Breast epithelium (tissue), 3 donors: ENCODE measurements around the gene AOPEP.

Experiments used
- POLR2A ChIP-seq: fragments of 450-650 bp; IDR thresholded peaks from one replicate; pipeline ENCODE4 v1.6.1; 2016; ENCODE audit warnings: antibody characterized with exemption, mild to moderate bottlenecking, moderate library complexity
- POLR2AphosphoS5 ChIP-seq, 3 donors: sonication (generic); formaldehyde crosslinking; IDR thresholded peaks; one replicate each; pipeline ENCODE4 v1.6.1; 2017; ENCODE audit warnings: antibody characterized with exemption in 3 of 3

DNA sequence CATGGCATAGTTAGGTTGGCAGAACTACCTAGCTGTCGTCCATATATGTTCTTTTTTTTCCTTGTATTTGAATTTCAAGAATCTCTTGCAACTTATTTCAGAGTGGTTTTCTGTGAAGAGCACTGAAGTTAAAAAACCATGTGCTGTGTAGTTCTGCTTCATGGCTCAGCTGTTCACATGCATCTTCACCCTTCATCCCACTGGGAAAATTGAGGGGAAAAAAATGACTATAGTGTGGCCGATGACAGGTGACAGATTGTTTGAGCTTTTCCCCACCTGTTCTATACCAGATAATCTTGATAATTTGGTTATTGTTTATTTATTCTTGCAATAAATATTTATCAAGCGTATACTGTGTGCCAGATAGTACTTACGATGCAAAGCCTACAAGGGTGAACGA is 77.8 kb downstream of the AOPEP start:
- TF ChIP-seq POLR2AphosphoS5 (IDR thresholded peaks at IDR 0.05) = no peak
- no peak for TF ChIP-seq POLR2A
